ENCODE data around the gene MYH9.
A peak's percentile ranks its signal among the peaks of the same experiment; 100 is the strongest.

Gene MYH9

GRCh38 chr22:36366291-36366708 is 21.5 kb downstream of the MYH9 start:
- DNase-seq, result peak in 1 of 3 experiments; percentile 2

- DNase-seq, result no peak
These were observed 22.8 kb downstream of the MYH9 start for GRCh38 chr22:36365020-36365411.

- no peak for DNase-seq
These were observed 23.3 kb downstream of the MYH9 start for GRCh38 chr22:36364255-36365019.

DNA sequence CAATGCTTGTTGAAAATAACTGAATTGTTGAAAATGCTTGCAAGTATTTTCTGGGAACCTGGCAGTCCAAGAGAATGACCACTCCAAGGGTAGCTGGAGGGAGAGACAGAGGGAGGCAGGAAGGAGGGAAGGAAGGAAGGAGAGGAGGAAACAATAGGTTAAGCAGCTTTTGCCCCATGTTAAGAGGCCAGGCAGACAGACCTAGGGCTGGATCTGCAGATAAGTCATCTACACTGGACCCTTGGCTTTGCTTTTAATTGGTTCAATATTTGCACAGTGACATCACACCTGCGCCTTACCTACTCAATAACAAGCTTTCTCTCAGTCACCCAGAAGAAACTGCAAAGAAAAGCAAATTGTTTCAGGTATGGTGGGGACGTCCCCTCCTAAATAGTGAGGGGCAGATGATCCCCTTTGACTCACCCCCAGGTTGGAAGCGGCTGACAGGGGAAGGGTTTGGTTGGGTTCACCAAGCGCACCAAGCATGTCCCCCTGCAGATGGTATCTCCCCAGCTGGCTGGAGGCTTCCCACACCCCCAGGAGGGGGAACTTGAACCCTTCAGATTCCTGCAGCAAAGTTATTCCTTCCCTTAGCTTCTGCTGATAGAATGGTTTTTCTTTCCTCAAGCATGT is 24.3 kb downstream of the MYH9 start:
- DNase-seq, result peak in 1 of 3 experiments; percentile 58

- DNase-seq, result no peak
These were observed 24.8 kb downstream of the MYH9 start for GRCh38 chr22:36362932-36363331.

DNA sequence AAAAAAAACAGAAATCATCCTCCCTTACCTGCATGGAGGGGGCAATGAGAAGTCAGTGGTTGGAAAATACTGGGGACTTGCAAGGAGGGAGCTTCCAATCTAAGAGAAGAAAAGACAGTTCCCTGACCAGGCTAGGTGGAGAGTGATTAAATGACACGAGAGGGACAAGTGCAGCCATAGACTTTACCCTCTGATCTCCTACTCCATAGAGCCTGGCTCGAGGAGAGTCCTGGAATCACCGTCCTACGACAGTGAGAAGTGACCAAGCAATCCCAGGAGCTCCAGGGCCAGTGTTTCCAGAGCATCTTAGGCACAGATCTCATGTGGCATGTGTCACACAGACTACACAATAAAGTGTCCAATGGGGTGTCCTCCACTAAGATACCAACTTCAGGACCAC is 25.7 kb downstream of the MYH9 start:
- DNase-seq, result no peak

- DNase-seq, result no peak
These were observed 26.8 kb downstream of the MYH9 start for GRCh38 chr22:36360871-36361383.

DNA sequence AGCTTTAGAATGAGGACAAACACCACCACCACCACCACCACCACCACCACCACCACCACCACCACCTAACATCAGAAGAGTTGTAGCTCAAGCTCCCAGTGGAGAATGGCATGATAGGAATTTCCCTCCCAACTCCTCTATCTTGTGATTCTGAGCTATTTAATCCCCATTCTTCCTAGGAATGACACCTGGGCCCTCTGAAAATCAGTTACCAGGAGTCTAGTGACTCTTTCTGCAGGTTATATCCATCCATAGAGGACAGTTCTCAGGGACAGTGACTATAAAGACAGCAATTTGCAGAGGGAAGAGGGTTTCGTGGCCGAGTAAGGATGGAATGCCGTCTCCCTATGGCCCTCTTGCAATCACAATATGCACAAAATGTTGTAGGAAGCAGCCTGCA is 27.8 kb downstream of the MYH9 start:
- no peak for DNase-seq

DNA sequence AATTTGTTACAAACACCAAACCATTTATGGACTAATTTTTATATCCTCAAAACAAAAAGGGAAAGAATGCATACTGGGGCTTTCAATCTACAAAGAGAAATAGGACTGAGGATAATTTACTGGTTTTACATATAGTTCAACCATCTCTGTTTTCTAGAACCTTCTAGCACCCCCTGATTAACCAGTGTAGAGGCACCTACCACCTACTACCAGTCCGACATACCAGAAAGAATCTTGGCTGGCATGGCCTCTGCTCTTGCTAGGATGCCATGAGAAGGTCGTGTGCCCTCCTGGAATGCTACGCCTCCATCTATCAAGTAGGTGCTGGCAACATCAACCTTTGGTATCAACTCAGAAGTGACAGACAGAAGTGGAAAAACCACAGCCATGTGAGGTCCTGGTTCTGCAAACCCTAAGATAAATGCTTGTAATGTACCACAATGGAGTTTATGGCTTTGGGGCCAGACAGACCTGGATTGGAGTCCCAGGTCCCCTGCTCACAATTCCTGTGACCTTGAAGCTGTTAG is 28.2 kb downstream of the MYH9 start:
- DNase-seq, result no peak

GRCh38 chr22:36358533-36359469 is 29.0 kb downstream of the MYH9 start:
- DNase-seq, result no peak

DNA sequence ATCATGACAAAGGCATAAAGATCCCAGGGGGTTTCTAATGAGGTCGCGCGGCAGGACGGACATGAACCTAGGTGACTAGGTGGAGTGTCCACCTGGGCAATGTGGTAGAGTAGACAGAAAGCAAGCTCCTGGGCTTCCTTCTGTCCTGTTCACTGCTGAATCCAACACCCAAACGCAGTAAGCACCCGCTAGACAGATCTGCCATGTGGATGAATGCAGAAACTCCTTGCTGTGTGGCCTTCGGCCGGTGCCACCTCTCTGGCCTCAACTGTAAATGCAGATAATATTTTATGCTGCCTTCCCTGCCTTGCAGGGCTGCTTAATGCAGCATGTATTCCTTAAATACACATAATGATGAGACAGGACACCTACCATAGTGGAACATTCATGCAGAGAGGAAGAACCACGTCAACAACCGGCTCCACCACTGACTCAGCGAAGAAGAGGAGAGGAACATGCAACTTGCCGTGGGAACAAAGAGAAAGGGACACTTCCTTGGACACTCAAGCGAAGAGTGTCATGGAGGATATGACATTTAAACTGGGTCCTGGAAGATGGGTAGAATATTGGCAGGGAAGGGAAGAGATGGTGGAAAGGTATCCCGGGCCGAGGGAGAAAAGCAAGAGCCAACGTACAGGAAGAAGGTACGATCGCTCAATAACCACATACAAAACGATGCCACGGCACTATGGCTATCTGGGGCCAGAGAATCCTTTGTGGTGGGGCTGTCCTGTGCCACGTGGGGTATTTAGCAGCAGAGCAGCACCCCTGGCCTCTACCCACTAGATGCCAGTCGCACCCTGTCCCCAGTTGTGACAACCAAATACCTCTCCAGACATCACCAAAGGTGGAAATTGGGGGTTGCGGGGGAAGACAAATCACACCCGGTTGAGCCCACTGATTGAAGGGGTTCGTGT is 30.8 kb downstream of the MYH9 start:
- DNase-seq, result no peak

GRCh38 chr22:36355894-36356293 is 31.9 kb downstream of the MYH9 start:
- DNase-seq, result no peak

GRCh38 chr22:36355362-36355761 is 32.4 kb downstream of the MYH9 start:
- no peak for DNase-seq

DNA sequence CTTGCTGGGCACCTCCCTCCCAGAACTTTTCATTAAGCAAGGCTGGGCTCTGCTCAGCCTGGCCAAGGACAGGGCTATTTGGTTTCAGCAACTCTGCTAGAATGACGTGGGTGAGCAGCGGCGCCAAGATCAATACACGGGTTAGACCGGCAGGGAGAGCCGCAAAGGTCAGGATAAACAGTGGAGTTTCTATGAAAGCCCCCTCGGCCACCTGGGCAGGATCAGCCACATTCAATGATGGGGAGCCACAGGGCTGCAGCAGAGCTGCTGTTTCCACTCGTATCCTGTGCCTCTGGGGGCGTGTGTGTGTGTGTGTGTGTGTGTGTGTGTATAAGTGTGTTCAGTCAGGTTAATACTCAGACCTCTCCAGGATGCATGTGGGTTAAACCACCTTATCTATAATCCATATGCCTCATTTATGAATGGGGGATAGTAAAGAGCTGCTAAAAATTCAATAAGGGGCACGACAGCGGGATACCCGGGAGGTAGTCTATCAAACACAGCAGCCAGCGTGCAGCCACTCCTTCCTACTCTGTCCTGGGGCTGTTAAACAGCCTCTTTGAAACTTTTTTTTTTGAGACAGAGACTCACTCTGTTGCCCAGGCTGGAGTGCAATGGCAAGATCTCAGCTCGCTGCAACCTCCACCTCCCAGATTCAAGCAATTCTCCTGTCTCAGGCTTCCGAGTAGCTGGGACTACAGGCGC is 34.8 kb downstream of the MYH9 start:
- DNase-seq, result no peak

GRCh38 chr22:36351921-36352802 is 35.6 kb downstream of the MYH9 start:
- DNase-seq, result no peak

DNA sequence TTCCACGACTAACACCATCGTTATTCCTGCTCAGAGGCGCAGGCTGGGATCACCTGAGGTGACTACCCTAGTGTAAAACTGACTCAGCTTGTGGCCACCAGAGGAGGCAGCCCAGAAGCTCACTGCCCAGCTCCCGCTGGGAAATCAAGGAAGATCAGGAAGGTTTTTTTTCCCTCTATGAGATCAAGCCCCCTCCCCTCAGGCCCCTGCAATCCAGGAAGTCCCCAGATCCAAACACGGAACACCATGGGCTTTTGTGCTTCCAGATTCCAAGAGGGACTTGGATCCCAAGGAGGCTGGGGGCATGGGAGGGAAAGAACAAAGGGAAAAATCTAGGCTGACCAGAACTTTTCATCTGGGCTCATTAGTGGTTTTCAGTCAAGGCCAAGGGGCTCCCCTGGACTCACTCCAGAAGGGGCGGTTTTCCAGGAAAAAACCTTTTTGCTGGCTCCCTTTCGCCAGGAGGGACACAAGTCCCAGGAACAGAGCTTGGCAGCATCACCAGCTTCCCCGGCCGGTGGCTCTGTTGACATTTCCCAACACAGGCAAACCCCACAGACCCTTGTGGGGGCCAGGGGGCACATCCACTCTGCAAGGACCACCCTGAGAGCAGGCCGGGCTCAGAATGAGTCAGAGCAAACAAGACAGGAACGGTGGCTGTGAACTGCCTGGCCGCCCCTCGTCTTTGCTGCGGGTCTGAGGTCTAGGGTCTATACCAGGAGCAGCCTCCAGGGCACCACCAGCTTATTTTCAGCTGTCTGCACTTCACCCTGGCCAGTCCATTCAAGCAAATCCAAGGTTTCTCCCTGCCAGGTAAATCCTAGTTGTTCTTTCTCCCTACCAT is 36.8 kb downstream of the MYH9 start:
- DNase-seq, result no peak

- DNase-seq, result no peak
These were observed 38.0 kb downstream of the MYH9 start for GRCh38 chr22:36349726-36350125.

DNA sequence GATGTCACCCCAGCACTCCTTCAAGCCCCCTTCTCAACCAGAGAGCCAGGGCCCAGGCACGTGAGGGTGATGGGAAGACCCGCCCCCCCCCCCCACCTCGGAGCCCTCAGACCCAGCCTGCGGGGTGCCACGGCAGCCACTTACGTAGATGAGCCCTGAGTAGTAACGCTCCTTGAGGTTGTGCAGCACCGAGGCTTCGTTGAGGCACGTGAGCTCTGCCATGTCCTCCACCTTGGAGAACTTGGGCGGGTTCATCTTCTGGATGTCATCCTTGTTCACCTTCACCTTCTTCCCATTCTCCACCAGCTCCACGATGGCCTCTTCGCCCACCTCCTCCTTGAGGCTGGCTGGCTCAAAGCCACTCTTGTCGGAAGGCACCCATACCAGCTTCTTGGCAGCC is 39.0 kb downstream of the MYH9 start:
- DNase-seq, result no peak

DNA sequence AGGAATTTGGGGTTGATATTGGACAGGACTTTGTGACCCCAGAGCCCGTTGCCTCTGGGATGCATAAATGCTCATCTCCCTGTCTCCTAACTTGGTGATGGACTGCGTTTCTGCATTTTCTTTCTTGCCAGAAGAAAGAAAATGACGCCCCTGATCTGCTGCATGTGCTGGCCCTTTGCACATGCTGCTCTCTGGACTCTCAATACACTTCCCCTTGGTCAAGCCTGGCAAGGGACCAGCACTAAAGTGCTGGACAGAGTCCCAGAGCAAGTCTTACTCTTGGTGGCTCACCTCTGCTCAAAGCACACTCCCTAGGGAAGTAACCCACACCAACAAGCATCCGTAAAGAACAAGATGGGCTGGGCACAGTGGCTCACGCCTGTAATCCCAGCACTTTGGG is 40.7 kb downstream of the MYH9 start:
- DNase-seq, result no peak
